HEK293 (cell line): Measurements from ENCODE around the gene MFAP1.
A peak's percentile ranks its signal among the peaks of the same experiment; 100 is the strongest.

ENCODE experiments used
- KLF9 ChIP-seq: fragments of 450-650 bp; formaldehyde crosslinking; IDR thresholded peaks from 2 replicates; pipeline ENCODE4 v1.5.1; 2016; ENCODE audit warnings: missing biosample characterization, missing genetic modification characterization, low read depth
- YY1 ChIP-seq: fragments of 450-650 bp; formaldehyde crosslinking; IDR thresholded peaks from 2 replicates; pipeline ENCODE4 v1.5.1; 2018; ENCODE audit warnings: missing biosample characterization, missing genetic modification characterization
- ZBTB26 ChIP-seq: fragments of 450-650 bp; formaldehyde crosslinking; optimal IDR thresholded peaks from 2 replicates; pipeline ENCODE3; 2016; ENCODE audit warnings: missing biosample characterization, mild to moderate bottlenecking, missing genetic modification characterization
- ZBTB49 ChIP-seq: fragments of 450-650 bp; formaldehyde crosslinking; IDR thresholded peaks from 2 replicates; pipeline ENCODE4 v1.5.1; 2016; ENCODE audit warnings: missing biosample characterization, missing genetic modification characterization, low read depth
- ZBTB6 ChIP-seq: fragments of 450-650 bp; formaldehyde crosslinking; IDR thresholded peaks from 2 replicates; pipeline ENCODE4 v1.5.1; 2017; ENCODE audit warnings: missing biosample characterization, missing genetic modification characterization
- ZBTB7A ChIP-seq: fragments of 450-650 bp; formaldehyde crosslinking; IDR thresholded peaks from 2 replicates; pipeline ENCODE4 v1.5.1; 2016; ENCODE audit warnings: low read depth, missing biosample characterization, missing genetic modification characterization
- ZNF10 ChIP-seq: fragments of 450-650 bp; formaldehyde crosslinking; IDR thresholded peaks from 2 replicates; pipeline ENCODE4 v1.5.1; 2017; ENCODE audit warnings: missing biosample characterization, missing genetic modification characterization
- ZNF132 ChIP-seq: fragments of 450-650 bp; formaldehyde crosslinking; IDR thresholded peaks from 2 replicates; pipeline ENCODE4 v1.5.1; 2017; ENCODE audit warnings: missing biosample characterization, missing genetic modification characterization, borderline replicate concordance
- ZNF140 ChIP-seq: fragments of 450-650 bp; formaldehyde crosslinking; IDR thresholded peaks from 2 replicates; pipeline ENCODE4 v1.5.1; 2016; ENCODE audit warnings: missing biosample characterization, missing genetic modification characterization
- ZNF146 ChIP-seq: fragments of 450-650 bp; formaldehyde crosslinking; IDR thresholded peaks from 2 replicates; pipeline ENCODE4 v1.5.1; 2016; ENCODE audit warnings: missing biosample characterization, missing genetic modification characterization
- ZNF175 ChIP-seq: fragments of 450-650 bp; formaldehyde crosslinking; IDR thresholded peaks from 2 replicates; pipeline ENCODE4 v1.5.1; 2016; ENCODE audit warnings: missing biosample characterization, missing genetic modification characterization
- ZNF184 ChIP-seq: fragments of 450-650 bp; IDR thresholded peaks from 2 replicates; pipeline ENCODE4 v1.5.1; 2018; ENCODE audit warnings: missing biosample characterization, mild to moderate bottlenecking, missing genetic modification characterization
- ZNF24 ChIP-seq: fragments of 450-650 bp; formaldehyde crosslinking; IDR thresholded peaks from 2 replicates; pipeline ENCODE4 v1.5.1; 2016; ENCODE audit warnings: missing biosample characterization, missing genetic modification characterization
- ZNF335 ChIP-seq: fragments of 450-650 bp; formaldehyde crosslinking; conservative IDR thresholded peaks from 2 replicates; pipeline ENCODE4 v1.5.1; 2016; ENCODE audit warnings: missing biosample characterization, missing genetic modification characterization
- ZNF398 ChIP-seq: fragments of 450-650 bp; formaldehyde crosslinking; IDR thresholded peaks from 2 replicates; pipeline ENCODE4 v1.5.1; 2017; ENCODE audit warnings: missing biosample characterization, missing genetic modification characterization
- ZNF521 ChIP-seq: fragments of 450-650 bp; formaldehyde crosslinking; IDR thresholded peaks from 2 replicates; pipeline ENCODE4 v1.5.1; 2017; ENCODE audit warnings: missing biosample characterization, mild to moderate bottlenecking, missing genetic modification characterization
- ZNF530 ChIP-seq: fragments of 450-650 bp; formaldehyde crosslinking; IDR thresholded peaks from 2 replicates; pipeline ENCODE4 v1.5.1; 2016; ENCODE audit warnings: low read depth, missing biosample characterization, missing genetic modification characterization
- ZNF558 ChIP-seq: fragments of 450-650 bp; formaldehyde crosslinking; IDR thresholded peaks from 2 replicates; pipeline ENCODE4 v1.5.1; 2016; ENCODE audit warnings: missing biosample characterization, missing genetic modification characterization
- ZNF623 ChIP-seq: fragments of 450-650 bp; formaldehyde crosslinking; IDR thresholded peaks from 2 replicates; pipeline ENCODE4 v1.5.1; 2016; ENCODE audit warnings: missing biosample characterization, missing genetic modification characterization
- ZNF626 ChIP-seq: fragments of 450-650 bp; sonication (Bioruptor Pico); formaldehyde crosslinking; IDR thresholded peaks from 2 replicates; pipeline ENCODE4 v1.5.1; 2018; ENCODE audit warnings: missing biosample characterization, missing genetic modification characterization, inconsistent platforms
- ZNF658 ChIP-seq: fragments of 450-650 bp; formaldehyde crosslinking; IDR thresholded peaks from 2 replicates; pipeline ENCODE4; 2016; ENCODE audit warnings: missing biosample characterization, missing genetic modification characterization
- ZNF692 ChIP-seq: fragments of 450-650 bp; formaldehyde crosslinking; IDR thresholded peaks from 2 replicates; pipeline ENCODE4 v1.5.1; 2016; ENCODE audit warnings: missing biosample characterization, missing genetic modification characterization
- ZNF701 ChIP-seq: fragments of 450-650 bp; formaldehyde crosslinking; IDR thresholded peaks from 2 replicates; pipeline ENCODE4 v1.5.1; 2016; ENCODE audit warnings: missing biosample characterization, missing genetic modification characterization
- ZNF747 ChIP-seq: fragments of 450-650 bp; formaldehyde crosslinking; IDR thresholded peaks from 2 replicates; pipeline ENCODE4 v1.5.1; 2016; ENCODE audit warnings: missing biosample characterization, missing genetic modification characterization
- ZNF768 ChIP-seq: fragments of 450-650 bp; formaldehyde crosslinking; IDR thresholded peaks from 2 replicates; pipeline ENCODE4 v1.5.1; 2018; ENCODE audit warnings: missing biosample characterization, mild to moderate bottlenecking, missing genetic modification characterization
- ZNF830 ChIP-seq: fragments of 450-650 bp; IDR thresholded peaks from 2 replicates; pipeline ENCODE4 v1.5.0; 2018; ENCODE audit warnings: missing biosample characterization, missing genetic modification characterization, low read depth, mild to moderate bottlenecking, moderate library complexity
- ZSCAN18 ChIP-seq: fragments of 450-650 bp; formaldehyde crosslinking; IDR thresholded peaks from 2 replicates; pipeline ENCODE4 v1.5.1; 2016; ENCODE audit warnings: missing biosample characterization, missing genetic modification characterization

MFAP1 gene

GRCh38 chr15:43826508-43827341 lies 2.2 kb upstream of the MFAP1 start, which contains the start of gene WDR76 (continued):
- TF ChIP-seq ZBTB26 (tag by site-specific recombination) (peak; percentile 45), ZNF768 (tag by site-specific recombination) (no peak), ZNF335 (tag by site-specific recombination) (peak; percentile 86), ZNF10 (tag by site-specific recombination) (no peak), ZNF140 (no peak), ZNF701 (tag by site-specific recombination) (no peak), ZNF747 (tag by site-specific recombination) (no peak), ZNF623 (tag by site-specific recombination) (no peak), ZBTB49 (tag by site-specific recombination) (no peak), ZNF398 (tag by site-specific recombination) (no peak), ZNF146 (tag by site-specific recombination) (no peak), ZNF24 (0 out of 2 replicates have a peak, but pooled peaks have one; percentile 31), ZNF132 (tag by site-specific recombination) (no peak), ZNF692 (tag by site-specific recombination) (peak; percentile 73; the same call in 1 of the 2 replicates), YY1 (tag by site-specific recombination) (no peak), KLF9 (tag by site-specific recombination) (peak; percentile 76), ZNF521 (tag by site-specific recombination) (no peak), ZNF558 (tag by site-specific recombination) (no peak), ZSCAN18 (tag by site-specific recombination) (no peak), ZNF530 (tag by site-specific recombination) (no peak), ZNF184 (tag by site-specific recombination) (no peak), ZNF626 (tag by site-specific recombination) (no peak), ZNF658 (tag by site-specific recombination) (no peak), ZNF175 (tag by site-specific recombination) (no peak), ZBTB6 (tag by site-specific recombination) (no peak), ZNF830 (tag by site-specific recombination) (no peak), ZBTB7A (tag by site-specific recombination) (no peak)
